Measurements from ENCODE around the gene SPATA17. TPM values are rescaled to one million over a fixed set of nuclear protein-coding genes. Genes with fewer than 3 reads are reported as not detected.

Gene SPATA17
- total RNA-seq, 2 experiments from 2014 or later, result not detected

- H3K27ac Mint-ChIP-seq, result no peak overlapping the region
- no peak overlapping the region for H3K4me3 Mint-ChIP-seq
- no peaks in the 10 kb centered on the region for H3K4me1 Mint-ChIP-seq
- no peaks in the 10 kb centered on the region for H3K36me3 Mint-ChIP-seq
- no peak for ATAC-seq (ENCODE audit: low read depth)
- no peak for DNase-seq
- no peaks in the 10 kb centered on the region for H3K27me3 Mint-ChIP-seq
- no peaks in the 10 kb centered on the region for H3K9me3 Mint-ChIP-seq
- POLR2A ChIA-PET, result no interaction called here
Measured at GRCh38 chr1:217839161-217839560, 208.0 kb downstream of the SPATA17 start.

- POLR2A ChIA-PET, result no interaction called here
- Mint-ChIP-seq H3K9me3 (no peaks in the 10 kb centered on the region), H3K27ac (no peak overlapping the region), H3K4me1 (no peaks in the 10 kb centered on the region), H3K4me3 (no peak overlapping the region), H3K27me3 (no peaks in the 10 kb centered on the region), H3K36me3 (no peaks in the 10 kb centered on the region)
- no peak for DNase-seq
- ATAC-seq (ENCODE audit: low read depth), result no peak
Measured at GRCh38 chr1:217846733-217847132, 215.6 kb downstream of the SPATA17 start.

- no peaks in the 10 kb centered on the region for H3K36me3 Mint-ChIP-seq
- no peaks in the 10 kb centered on the region for H3K4me1 Mint-ChIP-seq
- ATAC-seq (ENCODE audit: low read depth) (no peak), DNase-seq (no peak)
- POLR2A ChIA-PET, result no interaction called here
- no peak overlapping the region for H3K27ac Mint-ChIP-seq
- H3K4me3 Mint-ChIP-seq, result no peak overlapping the region
- no peaks in the 10 kb centered on the region for H3K9me3 Mint-ChIP-seq
- no peaks in the 10 kb centered on the region for H3K27me3 Mint-ChIP-seq
Measured at GRCh38 chr1:217847643-217848042, 216.5 kb downstream of the SPATA17 start.

GRCh38 chr1:217856342-217857034, 225.3 kb downstream of the SPATA17 start:
- POLR2A ChIA-PET, result no interaction called here
- H3K9me3 Mint-ChIP-seq, result peaks cover 1% of the 10 kb centered on the region
- ATAC-seq (ENCODE audit: low read depth) (no peak), DNase-seq (no peak)
- H3K27ac Mint-ChIP-seq, result no peak overlapping the region
- H3K36me3 Mint-ChIP-seq, result no peaks in the 10 kb centered on the region
- H3K27me3 Mint-ChIP-seq, result no peaks in the 10 kb centered on the region
- no peak overlapping the region for H3K4me3 Mint-ChIP-seq
- no peaks in the 10 kb centered on the region for H3K4me1 Mint-ChIP-seq

GRCh38 chr1:217857061-217857460, 225.9 kb downstream of the SPATA17 start:
- H3K4me3 Mint-ChIP-seq, result no peak overlapping the region
- peaks cover 1% of the 10 kb centered on the region for H3K9me3 Mint-ChIP-seq
- no peaks in the 10 kb centered on the region for H3K36me3 Mint-ChIP-seq
- H3K27me3 Mint-ChIP-seq, result no peaks in the 10 kb centered on the region
- H3K27ac Mint-ChIP-seq, result no peak overlapping the region
- DNase-seq (no peak), ATAC-seq (ENCODE audit: low read depth) (no peak)
- POLR2A ChIA-PET, result no interaction called here
- no peaks in the 10 kb centered on the region for H3K4me1 Mint-ChIP-seq

- DNase-seq (no peak), ATAC-seq (ENCODE audit: low read depth) (no peak)
- POLR2A ChIA-PET, result no interaction called here
- Mint-ChIP-seq H3K9me3 (peaks cover 1% of the 10 kb centered on the region), H3K4me3 (no peak overlapping the region), H3K36me3 (no peaks in the 10 kb centered on the region), H3K27ac (no peak overlapping the region), H3K27me3 (no peaks in the 10 kb centered on the region), H3K4me1 (no peaks in the 10 kb centered on the region)
Measured at GRCh38 chr1:217861658-217862057, 230.5 kb downstream of the SPATA17 start.

- Mint-ChIP-seq H3K4me1 (no peaks in the 10 kb centered on the region), H3K4me3 (no peak overlapping the region), H3K36me3 (no peaks in the 10 kb centered on the region), H3K27ac (no peak overlapping the region), H3K27me3 (no peaks in the 10 kb centered on the region), H3K9me3 (no peaks in the 10 kb centered on the region)
- POLR2A ChIA-PET, result no interaction called here
- DNase-seq, result no peak
- no peak for ATAC-seq (ENCODE audit: low read depth)
Measured at GRCh38 chr1:217867446-217867995, 236.4 kb downstream of the SPATA17 start.

GRCh38 chr1:217871955-217872354, 240.8 kb downstream of the SPATA17 start:
- H3K36me3 Mint-ChIP-seq, result no peaks in the 10 kb centered on the region
- DNase-seq (no peak), ATAC-seq (ENCODE audit: low read depth) (no peak)
- H3K27me3 Mint-ChIP-seq, result no peaks in the 10 kb centered on the region
- no peak overlapping the region for H3K27ac Mint-ChIP-seq
- no peaks in the 10 kb centered on the region for H3K9me3 Mint-ChIP-seq
- H3K4me1 Mint-ChIP-seq, result no peaks in the 10 kb centered on the region
- POLR2A ChIA-PET, result no interaction called here
- no peak overlapping the region for H3K4me3 Mint-ChIP-seq

GRCh38 chr1:217875229-217875628, 244.1 kb downstream of the SPATA17 start:
- DNase-seq (no peak), ATAC-seq (ENCODE audit: low read depth) (no peak)
- no peaks in the 10 kb centered on the region for H3K27me3 Mint-ChIP-seq
- POLR2A ChIA-PET, result no interaction called here
- H3K4me1 Mint-ChIP-seq, result no peaks in the 10 kb centered on the region
- H3K4me3 Mint-ChIP-seq, result no peak overlapping the region
- no peaks in the 10 kb centered on the region for H3K36me3 Mint-ChIP-seq
- H3K27ac Mint-ChIP-seq, result no peak overlapping the region
- no peaks in the 10 kb centered on the region for H3K9me3 Mint-ChIP-seq

GRCh38 chr1:217876401-217876800, 245.3 kb downstream of the SPATA17 start:
- Mint-ChIP-seq H3K4me1 (no peaks in the 10 kb centered on the region), H3K4me3 (no peak overlapping the region), H3K27me3 (no peaks in the 10 kb centered on the region), H3K27ac (no peak overlapping the region), H3K36me3 (no peaks in the 10 kb centered on the region), H3K9me3 (no peaks in the 10 kb centered on the region)
- DNase-seq (no peak), ATAC-seq (ENCODE audit: low read depth) (no peak)
- POLR2A ChIA-PET, result no interaction called here

- no peak overlapping the region for H3K27ac Mint-ChIP-seq
- H3K4me3 Mint-ChIP-seq, result no peak overlapping the region
- no peak for DNase-seq
- H3K9me3 Mint-ChIP-seq, result no peaks in the 10 kb centered on the region
- POLR2A ChIA-PET, result no interaction called here
- no peaks in the 10 kb centered on the region for H3K4me1 Mint-ChIP-seq
- no peak for ATAC-seq (ENCODE audit: low read depth)
- H3K36me3 Mint-ChIP-seq, result no peaks in the 10 kb centered on the region
- no peaks in the 10 kb centered on the region for H3K27me3 Mint-ChIP-seq
Measured at GRCh38 chr1:217876896-217877295, 245.8 kb downstream of the SPATA17 start.

GRCh38 chr1:217881131-217881543, 250.0 kb downstream of the SPATA17 start:
- H3K27ac Mint-ChIP-seq, result no peak overlapping the region
- DNase-seq, result no peak
- POLR2A ChIA-PET, result no interaction called here
- H3K9me3 Mint-ChIP-seq, result no peaks in the 10 kb centered on the region
- ATAC-seq (ENCODE audit: low read depth), result no peak
- H3K4me1 Mint-ChIP-seq, result no peaks in the 10 kb centered on the region
- no peaks in the 10 kb centered on the region for H3K36me3 Mint-ChIP-seq
- no peak overlapping the region for H3K4me3 Mint-ChIP-seq
- no peaks in the 10 kb centered on the region for H3K27me3 Mint-ChIP-seq

- no peaks in the 10 kb centered on the region for H3K36me3 Mint-ChIP-seq
- no peak overlapping the region for H3K27ac Mint-ChIP-seq
- no peaks in the 10 kb centered on the region for H3K27me3 Mint-ChIP-seq
- ATAC-seq (ENCODE audit: low read depth) (no peak), DNase-seq (no peak)
- POLR2A ChIA-PET, result no interaction called here
- no peak overlapping the region for H3K4me3 Mint-ChIP-seq
- H3K4me1 Mint-ChIP-seq, result no peaks in the 10 kb centered on the region
- H3K9me3 Mint-ChIP-seq, result no peaks in the 10 kb centered on the region
Measured at GRCh38 chr1:217881607-217882332, 250.6 kb downstream of the SPATA17 start.

GRCh38 chr1:217885181-217885580, 254.0 kb downstream of the SPATA17 start:
- H3K9me3 Mint-ChIP-seq, result no peaks in the 10 kb centered on the region
- H3K27ac Mint-ChIP-seq, result no peak overlapping the region
- no peaks in the 10 kb centered on the region for H3K27me3 Mint-ChIP-seq
- no peak overlapping the region for H3K4me3 Mint-ChIP-seq
- H3K4me1 Mint-ChIP-seq, result no peaks in the 10 kb centered on the region
- POLR2A ChIA-PET, result no interaction called here
- DNase-seq (no peak), ATAC-seq (ENCODE audit: low read depth) (no peak)
- no peaks in the 10 kb centered on the region for H3K36me3 Mint-ChIP-seq
